Tibial nerve (tissue), 4 donors: ENCODE results near the gene FAM117A. TPM values are rescaled to one million over a fixed set of nuclear protein-coding genes. Genes with fewer than 3 reads are reported as not detected.
A peak's percentile ranks its signal among the peaks of the same experiment; 100 is the strongest.

Experiments
- DNase-seq, 2 donors: peaks; one replicate each; pipeline ENCODE4 v3.0.0-alpha.2; 2019; ENCODE audit warnings: low spot score in 2 of 2
- H3K27ac ChIP-seq, 4 donors: fragments of 200-600 bp; sonication (generic) in 3 of 4; one replicate each; pipeline ENCODE4 v1.5.1; 2017 to 2019; ENCODE audit warnings: mild to moderate bottlenecking in 1 of 4
- H3K27me3 ChIP-seq, 2 donors: fragments of 200-600 bp; sonication (generic) in 1 of 2; one replicate each; pipeline versions ENCODE4 v1.5.1 to v1.6.0; 2017 to 2019
- H3K36me3 ChIP-seq, 3 donors: fragments of 200-600 bp; sonication (generic); one replicate each; pipeline ENCODE4 v1.5.1; 2018 to 2019
- H3K4me1 ChIP-seq, 4 donors: fragments of 200-600 bp; sonication (generic) in 3 of 4; one replicate each; pipeline ENCODE4 v1.5.1; 2017 to 2019
- H3K4me3 ChIP-seq, 4 donors: fragments of 200-600 bp; sonication (generic) in 3 of 4; one replicate each; pipeline ENCODE4 v1.5.1; 2017 to 2019; ENCODE audit warnings: mild to moderate bottlenecking in 1 of 4, moderate library complexity in 1 of 4
- H3K9me3 ChIP-seq, 4 donors: fragments of 200-600 bp; sonication (generic) in 3 of 4; one replicate each; pipeline ENCODE4 v1.5.1; 2017 to 2019
- CTCF ChIP-seq, 5 experiments: fragments of 200-600 bp in 3 of 5; fragments of 450-650 bp in 2 of 5; sonication (generic) in 3 of 5; IDR thresholded peaks; one replicate each; pipeline ENCODE4 v1.5.1; 2016 to 2019; ENCODE audit warnings: antibody characterized with exemption in 5 of 5, mild to moderate bottlenecking in 3 of 5, moderate library complexity in 2 of 5
- EP300 ChIP-seq, 2 donors: sonication (generic); formaldehyde crosslinking; IDR thresholded peaks; one replicate each; pipeline ENCODE4 v1.6.1; 2017; ENCODE audit warnings: antibody characterized with exemption in 2 of 2, mild to moderate bottlenecking in 1 of 2
- POLR2A ChIP-seq, 2 donors: fragments of 450-650 bp; IDR thresholded peaks; one replicate each; pipeline ENCODE4 v1.6.1; 2017; ENCODE audit warnings: antibody characterized with exemption in 2 of 2, mild to moderate bottlenecking in 2 of 2, moderate library complexity in 2 of 2
- WGBS, 2 donors: methylation state at CpG; one replicate each; pipeline ENCODE4 v1.1.5; 2018; 5-methylcytosine and 5-hydroxymethylcytosine counted together
- total RNA-seq, 4 donors: library from RNA; depleted of rRNA; stranded (reverse); fragments of >200 nt; gene quantifications; one replicate each; pipeline ENCODE4 v1.1.0, GENCODE V29; 2016

FAM117A gene
- total RNA-seq, 4 donors from 2014 or later = 12.9 to 23.1 (median 18.3) TPM

- TF ChIP-seq POLR2A (IDR thresholded peaks at IDR 0.05) = no peak
- TF ChIP-seq CTCF (IDR thresholded peaks at IDR 0.05) = no peak
- no peak for TF ChIP-seq EP300 (IDR thresholded peaks at IDR 0.05)
- Histone ChIP-seq H3K4me1 (peaks cover 0 to 25% (median 12%) of the 10 kb centered on the region in 4 donors), H3K9me3 (no peaks in the 10 kb centered on the region), H3K27me3 (no peaks in the 10 kb centered on the region), H3K36me3 (peaks cover 0 to 5% (median 0%) of the 10 kb centered on the region in 3 donors), H3K4me3 (no peak overlapping the region), H3K27ac (peak overlapping the region in 1 of 4 donors; percentile 29)
- no peak for DNase-seq
- WGBS, 2 donors = 44 to 47% methylated on average over 6 of the region's 6 CpGs
Observed at GRCh38 chr17:49757151-49757777, 6.7 kb downstream of the FAM117A start.

GRCh38 chr17:49756323-49757150 is 7.4 kb downstream of the FAM117A start:
- DNase-seq = no peak
- TF ChIP-seq CTCF (IDR thresholded peaks at IDR 0.05) (no peak), POLR2A (IDR thresholded peaks at IDR 0.05) (no peak), EP300 (IDR thresholded peaks at IDR 0.05) (no peak)
- H3K27me3 ChIP-seq = no peaks in the 10 kb centered on the region
- peaks cover 0 to 24% (median 8%) of the 10 kb centered on the region in 4 donors for H3K4me1 ChIP-seq
- H3K27ac ChIP-seq = peak overlapping the region in 1 of 4 donors; percentile 29
- no peaks in the 10 kb centered on the region for H3K9me3 ChIP-seq
- peaks cover 0 to 5% (median 0%) of the 10 kb centered on the region in 3 donors for H3K36me3 ChIP-seq
- WGBS, 2 donors = 83 to 86% methylated on average over 9 of the region's 9 CpGs
- H3K4me3 ChIP-seq = no peak overlapping the region

- no peaks in the 10 kb centered on the region for H3K9me3 ChIP-seq
- H3K4me3 ChIP-seq = no peak overlapping the region
- H3K27me3 ChIP-seq = no peaks in the 10 kb centered on the region
- no peak for DNase-seq
- peaks cover 0 to 5% (median 0%) of the 10 kb centered on the region in 3 donors for H3K36me3 ChIP-seq
- WGBS, 2 donors = 69 to 72% methylated on average over 4 of the region's 4 CpGs
- no peak overlapping the region for H3K27ac ChIP-seq
- TF ChIP-seq CTCF (IDR thresholded peaks at IDR 0.05) = no peak
- TF ChIP-seq POLR2A (IDR thresholded peaks at IDR 0.05) = no peak
- TF ChIP-seq EP300 (IDR thresholded peaks at IDR 0.05) = no peak
- H3K4me1 ChIP-seq = peaks cover 0 to 24% (median 8%) of the 10 kb centered on the region in 4 donors
Observed at GRCh38 chr17:49755663-49756283, 8.2 kb downstream of the FAM117A start.

- WGBS, 2 donors = 85 to 90% methylated on average over 8 of the region's 8 CpGs
- H3K9me3 ChIP-seq = no peaks in the 10 kb centered on the region
- TF ChIP-seq EP300 (IDR thresholded peaks at IDR 0.05) = no peak
- TF ChIP-seq CTCF (IDR thresholded peaks at IDR 0.05) = no peak
- no peak for TF ChIP-seq POLR2A (IDR thresholded peaks at IDR 0.05)
- H3K4me1 ChIP-seq = peaks cover 0 to 24% (median 8%) of the 10 kb centered on the region in 4 donors
- no peaks in the 10 kb centered on the region for H3K27me3 ChIP-seq
- H3K36me3 ChIP-seq = peaks cover 0 to 5% (median 0%) of the 10 kb centered on the region in 3 donors
- H3K27ac ChIP-seq = no peak overlapping the region
- H3K4me3 ChIP-seq = no peak overlapping the region
- DNase-seq = no peak
Observed at GRCh38 chr17:49753959-49754391, 10.0 kb downstream of the FAM117A start.
